ENCODE results near the gene GPATCH11. TPM values are rescaled to one million over a fixed set of nuclear protein-coding genes. Genes with fewer than 3 reads are reported as not detected.

The GPATCH11 gene
- total and polyA plus RNA-seq, 4 donors = 1.4 to 7.3 (median 3.4) TPM

GRCh38 chr2:37068686-37069085 lies 15.6 kb upstream of the GPATCH11 start:
- Histone ChIP-seq H3K4me1 (ENCODE audit: control insufficient read depth in 4 of 4, insufficient read depth in 4 of 4, low read length in 3 of 4) (no peaks in the 10 kb centered on the region), H3K9me3 (ENCODE audit: control insufficient read depth in 4 of 4, low read length in 3 of 4) (no peaks in the 10 kb centered on the region), H3K36me3 (ENCODE audit: control insufficient read depth in 4 of 4, insufficient read depth in 3 of 4, low read depth in 1 of 4, low read length in 3 of 4) (peaks cover 7 to 39% (median 34%) of the 10 kb centered on the region in 4 donors), H3K27me3 (ENCODE audit: control insufficient read depth in 4 of 4, insufficient read depth in 4 of 4, low read length in 3 of 4) (no peaks in the 10 kb centered on the region), H3K27ac (ENCODE audit: low read depth in 1 of 2, low read length in 2 of 2) (no peak overlapping the region), H3K4me3 (ENCODE audit: low read depth in 1 of 3, low read length in 3 of 3) (no peak overlapping the region), H3K9ac (ENCODE audit: low read depth in 1 of 2, low read length in 2 of 2) (no peak overlapping the region)
- WGBS = 89% methylated on average over 6 of the region's 6 CpGs
- no peak for DNase-seq (ENCODE audit: low spot score)
- no peak for TF ChIP-seq HNF4G (IDR thresholded peaks at IDR 0.05)

- DNase-seq (ENCODE audit: low spot score) = no peak
- Histone ChIP-seq H3K4me3 (ENCODE audit: low read depth in 1 of 3, low read length in 3 of 3) (no peak overlapping the region), H3K36me3 (ENCODE audit: control insufficient read depth in 4 of 4, insufficient read depth in 3 of 4, low read depth in 1 of 4, low read length in 3 of 4) (peaks cover 3 to 36% (median 22%) of the 10 kb centered on the region in 4 donors), H3K27me3 (ENCODE audit: control insufficient read depth in 4 of 4, insufficient read depth in 4 of 4, low read length in 3 of 4) (no peaks in the 10 kb centered on the region), H3K9me3 (ENCODE audit: control insufficient read depth in 4 of 4, low read length in 3 of 4) (no peaks in the 10 kb centered on the region), H3K4me1 (ENCODE audit: control insufficient read depth in 4 of 4, insufficient read depth in 4 of 4, low read length in 3 of 4) (no peaks in the 10 kb centered on the region), H3K27ac (ENCODE audit: low read depth in 1 of 2, low read length in 2 of 2) (no peak overlapping the region), H3K9ac (ENCODE audit: low read depth in 1 of 2, low read length in 2 of 2) (no peak overlapping the region)
- WGBS = over 99% methylated on average over 2 of the region's 2 CpGs
- no peak for TF ChIP-seq YY1 (IDR thresholded peaks at IDR 0.05)
- TF ChIP-seq HNF4G (IDR thresholded peaks at IDR 0.05) = no peak
- no peak for TF ChIP-seq EGR1 (IDR thresholded peaks at IDR 0.05; ENCODE audit: low read depth in 2 of 2)
These were observed 13.4 kb upstream of the GPATCH11 start for GRCh38 chr2:37070931-37071330.

GRCh38 chr2:37080266-37080665 lies 4.1 kb upstream of the GPATCH11 start:
- H3K9me3 ChIP-seq (ENCODE audit: control insufficient read depth in 4 of 4, low read length in 3 of 4) = no peaks in the 10 kb centered on the region
- H3K4me3 ChIP-seq (ENCODE audit: low read depth in 1 of 3, low read length in 3 of 3) = no peak overlapping the region
- no peaks in the 10 kb centered on the region for H3K27me3 ChIP-seq (ENCODE audit: control insufficient read depth in 4 of 4, insufficient read depth in 4 of 4, low read length in 3 of 4)
- peaks cover 3 to 18% (median 10%) of the 10 kb centered on the region in 4 donors for H3K36me3 ChIP-seq (ENCODE audit: control insufficient read depth in 4 of 4, insufficient read depth in 3 of 4, low read depth in 1 of 4, low read length in 3 of 4)
- H3K4me1 ChIP-seq (ENCODE audit: control insufficient read depth in 4 of 4, insufficient read depth in 4 of 4, low read length in 3 of 4) = peaks cover 0 to 14% (median 13%) of the 10 kb centered on the region in 4 donors
- no peak for TF ChIP-seq RAD21 (IDR thresholded peaks at IDR 0.05)
- TF ChIP-seq ATF3 (IDR thresholded peaks at IDR 0.05) = no peak
- no peak for TF ChIP-seq EGR1 (IDR thresholded peaks at IDR 0.05; ENCODE audit: low read depth in 2 of 2)
- H3K9ac ChIP-seq (ENCODE audit: low read depth in 1 of 2, low read length in 2 of 2) = no peak overlapping the region
- no peak for DNase-seq (ENCODE audit: low spot score)
- WGBS = 77% methylated on average over 2 of the region's 2 CpGs
- no peak overlapping the region for H3K27ac ChIP-seq (ENCODE audit: low read depth in 1 of 2, low read length in 2 of 2)

GRCh38 chr2:37080689-37081088 lies 3.6 kb upstream of the GPATCH11 start:
- no peaks in the 10 kb centered on the region for H3K9me3 ChIP-seq (ENCODE audit: control insufficient read depth in 4 of 4, low read length in 3 of 4)
- DNase-seq (ENCODE audit: low spot score) = no peak
- no peaks in the 10 kb centered on the region for H3K27me3 ChIP-seq (ENCODE audit: control insufficient read depth in 4 of 4, insufficient read depth in 4 of 4, low read length in 3 of 4)
- H3K4me1 ChIP-seq (ENCODE audit: control insufficient read depth in 4 of 4, insufficient read depth in 4 of 4, low read length in 3 of 4) = peaks cover 0 to 18% (median 15%) of the 10 kb centered on the region in 4 donors
- 65% methylated on average over 3 of the region's 3 CpGs for WGBS
- no peak overlapping the region for H3K4me3 ChIP-seq (ENCODE audit: low read depth in 1 of 3, low read length in 3 of 3)
- TF ChIP-seq MAX (IDR thresholded peaks at IDR 0.05) (no peak), CTCF (IDR thresholded peaks at IDR 0.05; ENCODE audit: low read depth, low read length, missing input control) (no peak), REST (IDR thresholded peaks at IDR 0.05) (no peak), EGR1 (IDR thresholded peaks at IDR 0.05; ENCODE audit: low read depth in 2 of 2) (no peak)
- no peak overlapping the region for H3K27ac ChIP-seq (ENCODE audit: low read depth in 1 of 2, low read length in 2 of 2)
- H3K9ac ChIP-seq (ENCODE audit: low read depth in 1 of 2, low read length in 2 of 2) = no peak overlapping the region
- peaks cover 0 to 16% (median 9%) of the 10 kb centered on the region in 4 donors for H3K36me3 ChIP-seq (ENCODE audit: control insufficient read depth in 4 of 4, insufficient read depth in 3 of 4, low read depth in 1 of 4, low read length in 3 of 4)
